T-helper 1 cell treated with Interleukin-12 subunit alpha and Interleukin-12 subunit beta and Interleukin-4 antibody, amounts not matched to agents 30 μg/mL and 1 μg/mL, for 36 hours (primary cell): ENCODE results near the gene SLC10A6.

Experiments
- H3K27ac Mint-ChIP-seq: one replicate; pipeline ENCODE4 v1.8.0; 2021; ENCODE audit warnings: mild to moderate bottlenecking, mixed read lengths
- H3K27me3 Mint-ChIP-seq: one replicate; pipeline ENCODE4 v1.8.0; 2021; ENCODE audit warnings: low read depth, mixed read lengths
- H3K36me3 Mint-ChIP-seq: one replicate; pipeline ENCODE4 v1.8.0; 2021; ENCODE audit warnings: low read depth, mixed read lengths
- H3K4me1 Mint-ChIP-seq: one replicate; pipeline ENCODE4 v1.8.0; 2021; ENCODE audit warnings: low read depth, mixed read lengths
- H3K4me3 Mint-ChIP-seq: one replicate; pipeline ENCODE4 v1.8.0; 2021; ENCODE audit warnings: mild to moderate bottlenecking, moderate library complexity, mixed read lengths
- H3K9me3 Mint-ChIP-seq: one replicate; pipeline ENCODE4 v1.8.0; 2021; ENCODE audit warnings: mixed read lengths

Gene SLC10A6

GRCh38 chr4:86872135-86872534 is 23.0 kb upstream of the SLC10A6 start:
- Mint-ChIP-seq H3K9me3 (no peaks in the 10 kb centered on the region), H3K4me1 (no peaks in the 10 kb centered on the region), H3K4me3 (no peak overlapping the region), H3K27ac (no peak overlapping the region), H3K36me3 (no peaks in the 10 kb centered on the region), H3K27me3 (no peaks in the 10 kb centered on the region)

GRCh38 chr4:86870442-86871069 is 21.4 kb upstream of the SLC10A6 start:
- no peak overlapping the region for H3K27ac Mint-ChIP-seq
- H3K4me3 Mint-ChIP-seq = no peak overlapping the region
- H3K9me3 Mint-ChIP-seq = no peaks in the 10 kb centered on the region
- no peaks in the 10 kb centered on the region for H3K4me1 Mint-ChIP-seq
- no peaks in the 10 kb centered on the region for H3K36me3 Mint-ChIP-seq
- H3K27me3 Mint-ChIP-seq = no peaks in the 10 kb centered on the region

DNA sequence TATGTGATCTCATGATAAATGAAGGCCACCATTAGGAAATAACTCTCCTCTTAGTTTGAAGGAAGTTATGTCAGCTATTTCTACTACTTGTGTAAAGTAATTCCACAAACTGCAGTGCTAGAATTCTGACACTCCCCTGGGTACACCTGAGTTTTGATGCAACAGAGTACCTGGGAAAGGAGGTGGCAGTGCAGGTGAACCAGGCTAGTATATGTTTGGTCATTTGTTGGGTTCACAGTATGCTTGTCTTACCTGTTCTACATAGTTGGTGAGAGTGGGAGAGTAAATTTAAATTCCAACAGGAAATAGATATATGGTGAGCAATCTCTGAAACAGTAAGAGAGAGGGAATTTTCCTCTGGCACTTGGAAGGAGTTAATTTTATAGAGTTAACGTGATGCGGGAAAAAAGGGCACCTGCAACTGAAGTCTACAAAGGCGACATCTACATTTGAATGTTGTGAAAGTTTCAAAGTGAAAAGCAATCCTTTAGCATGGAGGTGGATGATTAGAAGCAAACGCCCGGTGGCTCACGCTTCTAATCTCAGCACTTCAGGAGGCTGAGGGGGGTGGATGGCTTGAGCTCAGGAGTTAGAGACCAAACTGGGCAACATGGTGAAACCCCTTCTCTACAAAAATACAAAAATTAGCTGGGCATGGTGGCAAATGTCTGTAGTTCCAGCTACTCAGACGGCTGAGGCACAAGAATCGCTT is 8.3 kb upstream of the SLC10A6 start:
- Mint-ChIP-seq H3K9me3 (no peaks in the 10 kb centered on the region), H3K4me3 (no peak overlapping the region), H3K27ac (no peak overlapping the region), H3K36me3 (no peaks in the 10 kb centered on the region), H3K4me1 (no peaks in the 10 kb centered on the region), H3K27me3 (no peaks in the 10 kb centered on the region)

- H3K36me3 Mint-ChIP-seq = no peaks in the 10 kb centered on the region
- no peaks in the 10 kb centered on the region for H3K4me1 Mint-ChIP-seq
- no peak overlapping the region for H3K4me3 Mint-ChIP-seq
- no peaks in the 10 kb centered on the region for H3K9me3 Mint-ChIP-seq
- no peaks in the 10 kb centered on the region for H3K27me3 Mint-ChIP-seq
- no peak overlapping the region for H3K27ac Mint-ChIP-seq
These were observed 7.7 kb upstream of the SLC10A6 start for GRCh38 chr4:86856896-86857295.

DNA sequence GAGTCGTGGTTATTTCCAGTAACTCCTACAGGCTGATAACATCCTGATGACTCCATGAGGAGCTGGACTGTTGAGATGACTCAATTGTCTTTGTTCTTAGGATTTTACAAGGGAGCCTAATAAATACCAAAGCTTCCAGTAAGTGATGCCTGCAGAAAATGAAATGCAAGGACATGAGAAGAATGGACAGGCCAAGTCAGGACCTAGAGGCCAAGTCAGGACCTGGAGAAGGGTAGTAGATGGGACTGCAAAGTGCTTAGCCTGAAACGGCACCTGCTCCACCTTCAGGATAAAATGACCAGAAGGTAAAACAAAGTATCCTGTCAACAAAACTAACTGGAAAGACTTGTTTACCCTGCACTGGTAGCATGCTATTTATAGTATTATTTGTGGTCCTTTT is 6.4 kb upstream of the SLC10A6 start:
- Mint-ChIP-seq H3K9me3 (no peaks in the 10 kb centered on the region), H3K27me3 (no peaks in the 10 kb centered on the region), H3K4me1 (no peaks in the 10 kb centered on the region), H3K27ac (no peak overlapping the region), H3K36me3 (no peaks in the 10 kb centered on the region), H3K4me3 (no peak overlapping the region)

DNA sequence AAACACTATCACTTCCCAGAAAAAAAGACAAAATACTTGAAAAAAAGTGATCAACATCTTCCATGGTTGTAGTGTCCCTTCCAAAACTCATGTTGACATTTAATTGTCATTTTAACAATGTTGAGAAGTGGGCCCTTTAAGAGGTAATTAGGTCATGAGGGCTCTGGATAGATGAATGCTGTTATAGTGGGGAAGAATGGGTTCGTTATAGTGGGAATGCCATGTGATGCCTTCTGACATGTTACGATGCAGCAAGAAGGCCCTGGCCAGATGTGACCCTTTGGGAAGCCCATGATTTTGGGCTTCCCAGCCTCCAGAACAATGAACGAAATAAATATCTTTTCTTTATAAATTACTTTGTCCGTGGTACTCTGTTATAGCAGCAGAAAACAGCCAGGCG is 4.0 kb upstream of the SLC10A6 start:
- H3K4me3 Mint-ChIP-seq = no peak overlapping the region
- H3K9me3 Mint-ChIP-seq = no peaks in the 10 kb centered on the region
- no peak overlapping the region for H3K27ac Mint-ChIP-seq
- no peaks in the 10 kb centered on the region for H3K36me3 Mint-ChIP-seq
- no peaks in the 10 kb centered on the region for H3K27me3 Mint-ChIP-seq
- H3K4me1 Mint-ChIP-seq = no peaks in the 10 kb centered on the region

- Mint-ChIP-seq H3K9me3 (no peaks in the 10 kb centered on the region), H3K27me3 (no peaks in the 10 kb centered on the region), H3K36me3 (no peaks in the 10 kb centered on the region), H3K4me3 (no peak overlapping the region), H3K4me1 (no peaks in the 10 kb centered on the region), H3K27ac (no peak overlapping the region)
These were observed 1.0 kb downstream of the SLC10A6 start for GRCh38 chr4:86848136-86848535.

DNA sequence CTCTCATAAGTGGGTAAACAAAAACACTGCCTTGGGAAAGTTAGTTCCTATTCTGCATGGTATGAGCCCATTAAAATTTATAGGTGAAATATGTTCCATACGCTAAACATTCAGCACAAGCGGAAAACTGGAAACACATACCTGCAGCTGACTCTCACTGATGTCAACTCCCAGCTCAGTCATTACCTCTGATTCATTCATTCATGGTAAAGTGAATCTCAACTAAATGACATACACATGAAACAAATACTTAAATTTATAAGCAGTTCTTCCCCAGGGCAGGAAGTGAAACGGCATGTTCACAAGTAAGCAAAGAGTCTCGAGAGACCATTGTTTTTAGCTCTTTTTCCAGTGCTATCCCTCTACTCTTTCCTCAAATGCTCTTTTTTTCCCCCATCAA is 1.6 kb downstream of the SLC10A6 start:
- no peaks in the 10 kb centered on the region for H3K27me3 Mint-ChIP-seq
- H3K36me3 Mint-ChIP-seq = no peaks in the 10 kb centered on the region
- no peaks in the 10 kb centered on the region for H3K9me3 Mint-ChIP-seq
- no peak overlapping the region for H3K4me3 Mint-ChIP-seq
- H3K4me1 Mint-ChIP-seq = no peaks in the 10 kb centered on the region
- no peak overlapping the region for H3K27ac Mint-ChIP-seq

DNA sequence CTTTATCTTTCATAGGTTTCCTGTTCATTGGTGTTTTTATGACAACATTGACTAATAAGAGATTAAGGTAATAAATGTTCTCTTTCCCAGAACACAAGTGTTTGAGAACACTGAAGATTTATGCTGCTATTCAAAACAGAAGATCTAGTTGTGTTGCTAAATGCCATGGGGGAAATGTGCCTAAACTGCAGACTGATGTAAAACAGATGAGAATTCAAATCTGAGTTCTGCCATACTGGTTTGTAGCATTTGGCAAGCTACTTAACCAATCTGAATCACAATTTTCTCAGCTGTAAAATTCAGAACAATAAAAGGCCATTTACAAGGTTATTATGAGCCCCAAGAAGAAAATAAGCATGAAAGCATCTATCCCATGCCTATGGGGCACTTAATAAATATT is 2.3 kb downstream of the SLC10A6 start:
- no peaks in the 10 kb centered on the region for H3K36me3 Mint-ChIP-seq
- no peaks in the 10 kb centered on the region for H3K27me3 Mint-ChIP-seq
- H3K4me3 Mint-ChIP-seq = no peak overlapping the region
- H3K27ac Mint-ChIP-seq = no peak overlapping the region
- H3K4me1 Mint-ChIP-seq = no peaks in the 10 kb centered on the region
- H3K9me3 Mint-ChIP-seq = no peaks in the 10 kb centered on the region

- no peaks in the 10 kb centered on the region for H3K27me3 Mint-ChIP-seq
- no peaks in the 10 kb centered on the region for H3K36me3 Mint-ChIP-seq
- H3K4me3 Mint-ChIP-seq = no peak overlapping the region
- no peaks in the 10 kb centered on the region for H3K9me3 Mint-ChIP-seq
- no peaks in the 10 kb centered on the region for H3K4me1 Mint-ChIP-seq
- no peak overlapping the region for H3K27ac Mint-ChIP-seq
These were observed 3.6 kb downstream of the SLC10A6 start for GRCh38 chr4:86845593-86845992.

GRCh38 chr4:86841309-86841708 is 7.9 kb downstream of the SLC10A6 start:
- no peak overlapping the region for H3K4me3 Mint-ChIP-seq
- H3K27me3 Mint-ChIP-seq = no peaks in the 10 kb centered on the region
- no peaks in the 10 kb centered on the region for H3K36me3 Mint-ChIP-seq
- H3K27ac Mint-ChIP-seq = no peak overlapping the region
- H3K9me3 Mint-ChIP-seq = no peaks in the 10 kb centered on the region
- no peaks in the 10 kb centered on the region for H3K4me1 Mint-ChIP-seq

GRCh38 chr4:86840858-86841257 is 8.3 kb downstream of the SLC10A6 start:
- H3K4me3 Mint-ChIP-seq = no peak overlapping the region
- no peaks in the 10 kb centered on the region for H3K36me3 Mint-ChIP-seq
- H3K4me1 Mint-ChIP-seq = no peaks in the 10 kb centered on the region
- no peak overlapping the region for H3K27ac Mint-ChIP-seq
- no peaks in the 10 kb centered on the region for H3K9me3 Mint-ChIP-seq
- H3K27me3 Mint-ChIP-seq = peaks cover under 1% of the 10 kb centered on the region

- H3K36me3 Mint-ChIP-seq = no peaks in the 10 kb centered on the region
- no peaks in the 10 kb centered on the region for H3K9me3 Mint-ChIP-seq
- H3K4me3 Mint-ChIP-seq = no peak overlapping the region
- H3K27ac Mint-ChIP-seq = no peak overlapping the region
- peaks cover 5% of the 10 kb centered on the region for H3K27me3 Mint-ChIP-seq
- no peaks in the 10 kb centered on the region for H3K4me1 Mint-ChIP-seq
These were observed 11.3 kb downstream of the SLC10A6 start for GRCh38 chr4:86837691-86838503.

- Mint-ChIP-seq H3K4me3 (no peak overlapping the region), H3K4me1 (no peaks in the 10 kb centered on the region), H3K27me3 (peaks cover 5% of the 10 kb centered on the region), H3K27ac (no peak overlapping the region), H3K9me3 (no peaks in the 10 kb centered on the region), H3K36me3 (no peaks in the 10 kb centered on the region)
These were observed 13.5 kb downstream of the SLC10A6 start for GRCh38 chr4:86835677-86836076.

GRCh38 chr4:86834901-86835300 is 14.3 kb downstream of the SLC10A6 start:
- Mint-ChIP-seq H3K27ac (no peak overlapping the region), H3K9me3 (no peaks in the 10 kb centered on the region), H3K27me3 (peaks cover 5% of the 10 kb centered on the region), H3K4me3 (no peak overlapping the region), H3K36me3 (no peaks in the 10 kb centered on the region), H3K4me1 (no peaks in the 10 kb centered on the region)
